LNCaP clone FGC (cell line): ENCODE results near the gene PRKAG2.

Experiments
- DNase-seq: peaks from one replicate; pipeline ENCODE4 v3.0.0-alpha.2; 2011; ENCODE audit warnings: low read depth
- H3K4me3 ChIP-seq: 2 replicates; pipeline ENCODE4 v1.5.1; 2011; ENCODE audit warnings: mild to moderate bottlenecking, low read depth, low read length, control low read depth
- TF ChIP-seq, protein P1 (sequence below): IDR thresholded peaks from 2 replicates; pipeline ENCODE4 v1.5.1; 2012; ENCODE audit warnings: mild to moderate bottlenecking; ENCODE audit not compliant: control insufficient read depth, insufficient read depth; ENCODE audit errors: extremely low read depth

PRKAG2 gene

DNA sequence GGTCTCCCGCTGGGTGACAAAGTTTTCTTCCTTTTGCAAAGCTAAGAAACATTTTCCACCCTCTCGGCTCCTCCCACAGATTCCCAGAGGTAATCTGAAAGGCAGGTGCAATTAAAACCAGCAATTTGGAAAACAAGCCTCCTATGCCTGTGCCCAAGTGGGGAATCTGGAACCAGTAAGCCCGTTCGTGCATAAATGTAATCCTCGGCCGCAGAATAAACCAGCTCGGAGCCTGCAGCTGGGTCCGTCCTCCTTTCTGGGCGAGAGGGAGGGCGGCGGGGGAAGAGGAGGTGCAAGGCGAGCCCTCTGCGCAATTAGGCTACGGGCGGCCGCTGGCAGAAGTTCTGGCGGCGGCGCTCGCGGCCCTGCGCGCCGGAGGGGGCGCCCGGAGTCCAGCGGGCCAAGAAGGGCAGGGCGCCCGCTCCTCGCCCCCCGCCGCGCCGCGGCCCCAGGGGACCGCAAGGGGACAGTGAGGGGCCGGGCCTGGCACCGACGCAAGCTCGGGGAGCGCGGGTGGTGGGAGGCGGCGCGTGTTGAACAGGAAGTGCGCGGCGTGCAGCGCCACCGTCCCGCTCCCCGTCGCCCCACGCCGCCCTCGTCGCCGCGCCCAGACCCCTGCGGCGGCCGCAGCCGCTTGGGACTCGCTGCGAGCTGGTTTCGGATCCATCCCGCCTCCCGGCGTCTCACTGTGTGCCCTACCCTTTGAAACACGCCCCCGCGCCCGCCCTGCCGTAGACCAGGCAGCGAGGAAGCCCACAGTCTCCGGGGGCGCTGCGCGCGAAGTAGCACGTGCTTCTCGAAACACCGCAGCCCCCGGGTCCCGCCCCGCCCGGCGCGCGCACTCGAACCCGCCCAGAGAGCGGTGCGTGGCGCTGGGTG lies at the start of gene PRKAG2:
Gene PRKAG2 (minus strand): TSS at position 217 of the 879 bp plus-strand sequence. CDS start 495 bp downstream, outside the sequence.
- peak within 1 kb of the TSS; percentile 55 for H3K4me3 ChIP-seq
- no peak for DNase-seq
- TF ChIP-seq, protein P1, sequence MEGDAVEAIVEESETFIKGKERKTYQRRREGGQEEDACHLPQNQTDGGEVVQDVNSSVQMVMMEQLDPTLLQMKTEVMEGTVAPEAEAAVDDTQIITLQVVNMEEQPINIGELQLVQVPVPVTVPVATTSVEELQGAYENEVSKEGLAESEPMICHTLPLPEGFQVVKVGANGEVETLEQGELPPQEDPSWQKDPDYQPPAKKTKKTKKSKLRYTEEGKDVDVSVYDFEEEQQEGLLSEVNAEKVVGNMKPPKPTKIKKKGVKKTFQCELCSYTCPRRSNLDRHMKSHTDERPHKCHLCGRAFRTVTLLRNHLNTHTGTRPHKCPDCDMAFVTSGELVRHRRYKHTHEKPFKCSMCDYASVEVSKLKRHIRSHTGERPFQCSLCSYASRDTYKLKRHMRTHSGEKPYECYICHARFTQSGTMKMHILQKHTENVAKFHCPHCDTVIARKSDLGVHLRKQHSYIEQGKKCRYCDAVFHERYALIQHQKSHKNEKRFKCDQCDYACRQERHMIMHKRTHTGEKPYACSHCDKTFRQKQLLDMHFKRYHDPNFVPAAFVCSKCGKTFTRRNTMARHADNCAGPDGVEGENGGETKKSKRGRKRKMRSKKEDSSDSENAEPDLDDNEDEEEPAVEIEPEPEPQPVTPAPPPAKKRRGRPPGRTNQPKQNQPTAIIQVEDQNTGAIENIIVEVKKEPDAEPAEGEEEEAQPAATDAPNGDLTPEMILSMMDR = 0 out of 2 replicates have a peak, but pooled peaks have one; percentile 2

DNA sequence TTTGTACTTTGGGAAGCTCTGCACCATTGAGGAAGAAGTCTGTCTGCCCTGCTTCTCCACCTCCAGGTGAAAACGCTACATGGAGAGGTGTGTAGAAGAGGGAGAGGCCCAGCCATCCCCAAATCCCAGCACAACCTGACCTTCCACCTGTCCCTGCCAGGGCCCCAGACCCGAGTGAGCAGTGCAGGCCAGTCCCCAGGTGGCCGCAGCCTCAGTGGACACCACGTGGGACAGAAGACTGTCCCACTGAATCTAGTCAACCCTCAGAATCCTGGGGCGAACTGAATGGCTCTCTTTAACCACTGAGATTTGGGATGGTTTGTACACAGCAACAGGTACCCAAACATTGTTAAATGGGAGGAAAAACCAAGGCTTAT lies 49.4 kb upstream of the PRKAG2 start:
- TF ChIP-seq, protein P1 = no peak
- no peak for DNase-seq
- H3K4me3 ChIP-seq = no peak overlapping the region

DNA sequence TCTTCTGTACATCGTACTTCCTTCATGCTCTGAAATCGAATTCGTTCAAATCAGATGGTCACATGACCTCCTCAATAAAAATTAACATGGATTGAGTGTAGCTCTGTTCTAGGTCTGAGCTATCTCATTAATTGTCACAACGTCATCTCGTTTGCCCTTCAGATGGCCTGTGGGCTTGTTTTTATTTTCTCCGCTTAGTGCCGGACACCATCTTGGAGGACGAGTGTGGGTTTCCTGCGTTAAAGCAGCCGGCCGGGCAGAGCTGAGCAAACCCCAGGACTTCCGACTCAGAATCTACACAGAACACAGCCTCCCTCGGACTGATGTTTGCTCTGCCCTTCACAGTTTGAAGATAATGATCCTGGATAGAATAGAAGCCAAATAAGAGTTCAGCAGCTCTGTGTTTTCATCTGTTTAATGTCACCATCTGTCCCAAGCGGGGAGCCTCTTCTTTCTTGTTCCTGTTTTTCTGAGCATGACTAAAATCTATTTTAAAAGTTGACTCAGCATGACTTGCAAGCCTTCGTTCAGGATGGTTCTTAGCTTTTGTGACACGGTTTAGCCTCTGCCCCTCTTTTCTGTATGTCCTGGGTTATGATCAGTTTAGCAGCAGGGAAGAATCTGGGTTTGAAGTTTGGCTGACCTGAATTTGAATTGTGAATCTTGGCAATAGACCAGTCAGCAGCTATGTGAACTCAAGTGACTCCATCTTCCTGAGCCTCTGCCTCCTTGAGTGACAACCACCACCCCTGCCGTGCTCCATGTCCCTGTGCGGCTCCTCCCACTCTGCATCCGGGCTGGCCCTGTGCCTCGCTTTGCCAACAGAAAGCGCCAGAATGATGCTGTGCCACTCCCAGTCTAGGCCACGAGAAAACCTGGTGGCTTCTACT lies 48.8 kb upstream of the PRKAG2 start:
- TF ChIP-seq, protein P1 = no peak
- H3K4me3 ChIP-seq = no peak overlapping the region
- peak; percentile 28 for DNase-seq

DNA sequence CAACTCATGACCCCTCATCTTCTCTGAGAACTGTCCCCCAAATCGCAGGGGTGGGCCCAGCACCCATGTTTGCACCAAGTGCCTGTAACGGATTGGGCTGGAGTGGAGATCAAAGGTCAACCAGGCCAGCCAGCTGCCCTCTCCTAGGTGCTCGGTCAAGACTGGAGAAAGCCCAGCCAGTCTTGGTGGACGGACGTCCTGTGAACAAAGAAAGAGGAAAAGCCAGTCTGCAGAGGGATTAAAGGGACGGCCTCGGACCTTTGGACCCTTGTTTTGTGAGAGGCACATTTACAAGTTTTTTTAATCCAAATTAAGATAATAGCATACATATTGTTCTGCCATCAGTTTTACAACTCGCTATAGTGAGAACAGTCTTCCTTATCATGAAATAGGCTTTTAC lies 47.6 kb upstream of the PRKAG2 start:
- TF ChIP-seq, protein P1 = no peak
- H3K4me3 ChIP-seq = no peak overlapping the region
- peak; percentile 4 for DNase-seq

DNA sequence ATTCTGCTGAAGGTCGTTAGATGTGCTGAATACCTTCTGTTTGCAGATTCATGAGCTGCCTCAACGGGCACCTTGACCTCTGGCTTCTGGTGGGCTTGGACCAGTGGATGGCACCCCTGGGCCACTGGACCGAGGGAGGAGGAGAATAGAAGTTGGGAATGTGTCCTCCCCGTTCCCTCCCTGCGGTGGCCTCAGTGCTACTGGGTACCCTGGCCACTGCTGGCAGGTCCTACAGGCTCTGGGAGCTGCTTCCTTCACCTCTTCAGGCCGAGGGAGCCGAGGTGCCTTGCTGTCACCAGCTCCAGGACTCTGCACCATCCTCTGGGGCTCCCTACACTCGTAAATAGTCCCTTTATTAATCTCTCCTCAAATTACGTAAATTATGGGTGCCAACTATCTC lies 47.1 kb upstream of the PRKAG2 start:
- no peak overlapping the region for H3K4me3 ChIP-seq
- no peak for DNase-seq
- TF ChIP-seq, protein P1 = no peak

DNA sequence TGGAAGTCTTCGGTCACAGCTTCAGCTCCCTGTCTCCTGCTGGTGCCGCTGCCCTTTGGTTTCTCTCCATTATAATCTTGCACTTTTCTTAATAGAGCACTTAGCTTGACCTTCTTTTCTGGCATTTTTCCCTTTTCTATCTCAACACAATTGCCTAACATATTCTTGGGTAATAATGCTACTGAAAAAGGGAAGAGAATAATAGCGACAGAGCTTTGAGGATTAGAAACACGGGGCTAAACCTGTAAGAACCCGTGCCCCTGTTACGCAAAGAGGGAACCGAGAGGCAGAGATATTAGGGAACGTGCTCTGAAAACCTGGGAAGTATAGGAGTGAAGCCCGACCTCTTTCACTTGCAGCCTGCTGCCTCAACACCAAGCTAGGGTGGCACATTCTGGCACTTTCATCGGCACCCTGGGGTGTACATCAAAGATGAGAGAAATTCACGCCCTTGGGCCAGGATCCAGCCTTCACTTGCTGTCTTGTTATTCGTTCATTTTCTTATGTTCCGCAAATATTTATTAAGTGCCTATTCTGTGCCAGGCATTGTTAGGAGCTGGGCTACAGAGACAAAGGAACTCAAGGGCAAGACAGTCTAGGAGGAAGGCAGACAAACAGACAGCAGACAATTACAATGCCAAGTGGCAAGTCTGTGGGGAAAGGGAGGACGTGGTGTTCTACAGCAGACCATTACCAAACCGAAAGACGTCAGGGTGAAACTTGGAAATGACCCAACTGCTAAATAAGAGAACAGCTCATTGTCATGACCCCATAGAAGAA lies 46.4 kb upstream of the PRKAG2 start:
- H3K4me3 ChIP-seq = no peak overlapping the region
- DNase-seq = peak; percentile 98
- TF ChIP-seq, protein P1 = no peak
